RWPE1 (cell line): ENCODE results near the gene BUB1.

Source experiments
- CTCF ChIA-PET: fragments of 350-600 bp; sonication (Branson Sonifier 250); formaldehyde crosslinking; extraction: SDS; loops from one replicate; lab custom pipeline; 2021; lab: Yijun Ruan, JAX
- POLR2A ChIA-PET: fragments of 400-600 bp; formaldehyde crosslinking; extraction: SDS; loops from one replicate; lab custom pipeline; 2020; ENCODE audit warnings: antibody characterized with exemption; ENCODE audit not compliant: low non-redundant PET; lab: Yijun Ruan, JAX
- DNase-seq: peaks from one replicate; pipeline ENCODE4 v3.0.0; 2012; ENCODE audit warnings: low spot score
- H3K27ac ChIP-seq: fragments of 450-650 bp; 2 replicates; pipeline ENCODE4 v1.5.1; 2017
- TF ChIP-seq, protein P1 (sequence below): fragments of 450-650 bp; conservative IDR thresholded peaks from 2 replicates; pipeline ENCODE4 v1.5.1; 2017; ENCODE audit warnings: low read depth, mild to moderate bottlenecking

Gene BUB1

DNA sequence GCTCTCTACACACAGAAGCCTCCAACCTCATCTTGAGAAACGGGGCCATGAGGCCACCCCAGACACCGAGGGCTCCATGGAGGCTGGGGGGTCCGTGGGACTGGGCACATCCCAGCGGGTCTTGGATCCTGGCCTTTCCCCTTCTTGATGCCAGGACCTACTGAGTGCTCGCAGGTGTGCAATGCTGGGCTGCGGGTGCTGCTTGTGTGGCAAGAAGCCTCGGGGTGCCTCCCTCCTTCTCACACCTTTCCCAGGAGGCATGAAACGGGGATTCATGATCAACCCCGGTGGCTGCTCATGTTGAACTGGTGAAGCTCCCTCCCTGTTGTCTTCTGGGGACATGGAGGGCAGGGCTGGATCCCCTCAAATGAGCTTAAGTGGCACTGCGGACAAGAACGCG, 2.0 kb upstream of the BUB1 start:
- ChIA-PET CTCF (interaction anchor here (0.7 kb wide), 1 partner anchor 22 kb away, joined by 6 read pairs; no protein-coding TSS in a partner anchor), POLR2A (no interaction called here)
- no peak overlapping the region for H3K27ac ChIP-seq
- TF ChIP-seq, protein P1, sequence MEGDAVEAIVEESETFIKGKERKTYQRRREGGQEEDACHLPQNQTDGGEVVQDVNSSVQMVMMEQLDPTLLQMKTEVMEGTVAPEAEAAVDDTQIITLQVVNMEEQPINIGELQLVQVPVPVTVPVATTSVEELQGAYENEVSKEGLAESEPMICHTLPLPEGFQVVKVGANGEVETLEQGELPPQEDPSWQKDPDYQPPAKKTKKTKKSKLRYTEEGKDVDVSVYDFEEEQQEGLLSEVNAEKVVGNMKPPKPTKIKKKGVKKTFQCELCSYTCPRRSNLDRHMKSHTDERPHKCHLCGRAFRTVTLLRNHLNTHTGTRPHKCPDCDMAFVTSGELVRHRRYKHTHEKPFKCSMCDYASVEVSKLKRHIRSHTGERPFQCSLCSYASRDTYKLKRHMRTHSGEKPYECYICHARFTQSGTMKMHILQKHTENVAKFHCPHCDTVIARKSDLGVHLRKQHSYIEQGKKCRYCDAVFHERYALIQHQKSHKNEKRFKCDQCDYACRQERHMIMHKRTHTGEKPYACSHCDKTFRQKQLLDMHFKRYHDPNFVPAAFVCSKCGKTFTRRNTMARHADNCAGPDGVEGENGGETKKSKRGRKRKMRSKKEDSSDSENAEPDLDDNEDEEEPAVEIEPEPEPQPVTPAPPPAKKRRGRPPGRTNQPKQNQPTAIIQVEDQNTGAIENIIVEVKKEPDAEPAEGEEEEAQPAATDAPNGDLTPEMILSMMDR, result no peak
- no peak for DNase-seq

DNA sequence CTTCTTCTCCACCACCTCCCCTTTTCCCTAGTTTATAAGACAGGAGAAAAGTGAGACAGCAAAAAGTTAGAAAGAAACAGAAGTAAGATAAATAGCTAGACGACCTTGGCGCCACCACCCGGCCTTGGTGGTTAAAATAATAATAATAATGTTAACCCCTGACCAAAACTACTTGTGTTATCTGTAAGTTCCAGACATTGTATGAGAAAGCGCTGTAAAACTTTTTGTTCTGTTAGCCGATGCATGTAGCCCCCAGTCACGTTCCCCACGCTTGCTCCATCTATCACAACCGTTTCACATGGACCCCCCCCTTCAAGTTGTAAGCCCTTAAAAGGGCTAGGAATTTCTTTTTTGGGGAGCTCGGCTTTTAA, 1.5 kb upstream of the BUB1 start:
- no peak overlapping the region for H3K27ac ChIP-seq
- CTCF ChIA-PET, result interaction anchor here (0.7 kb wide), 1 partner anchor 23 kb away, joined by 6 read pairs; no protein-coding TSS in a partner anchor
- DNase-seq, result no peak
- TF ChIP-seq, protein P1, result no peak
- POLR2A ChIA-PET, result no interaction called here

DNA sequence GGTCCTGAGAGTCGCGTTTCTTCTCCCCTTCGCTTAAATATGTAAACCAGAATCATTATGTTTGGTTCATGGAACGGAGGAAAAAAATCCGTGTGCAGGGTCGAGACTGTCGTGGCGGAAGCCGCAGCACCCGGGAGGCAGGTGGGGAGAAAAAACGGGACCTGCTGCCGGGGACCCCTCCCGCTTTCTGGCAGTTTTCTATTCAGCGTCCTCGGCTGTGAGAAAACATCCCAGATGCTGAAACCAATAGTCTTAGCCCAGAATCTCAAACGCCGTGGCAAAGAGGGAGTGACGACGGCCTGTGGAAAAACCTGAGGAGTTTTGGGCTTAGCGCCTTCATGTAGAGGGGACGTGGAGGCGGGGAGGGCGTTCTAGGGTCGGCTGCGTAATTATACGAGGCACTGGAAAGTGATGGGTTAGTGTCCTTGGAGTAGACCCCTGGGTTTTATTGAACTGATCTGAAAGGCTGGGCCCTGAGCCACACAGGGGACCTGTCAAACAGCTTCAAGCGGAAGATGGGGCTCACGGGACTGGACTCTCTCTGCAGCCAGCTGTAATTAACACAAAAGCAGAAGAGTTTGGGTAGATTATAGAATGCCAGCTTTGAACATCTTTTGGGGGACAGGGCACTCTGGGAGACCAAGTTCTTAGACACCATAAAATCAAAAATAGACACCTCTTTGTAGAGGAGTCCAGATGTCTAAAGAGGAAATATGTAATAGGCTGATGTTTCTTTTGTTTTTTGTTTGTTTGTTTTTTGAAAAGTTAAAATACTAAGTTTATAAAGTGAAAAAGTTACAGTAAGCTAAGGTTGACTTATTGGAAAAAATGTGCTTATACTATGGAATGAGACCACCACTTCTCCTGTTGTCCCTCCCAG, 834 bp upstream of the BUB1 start:
- CTCF ChIA-PET, result no interaction called here

GRCh38 chr2:110677080-110677479, 783 bp downstream of the BUB1 start:
- H3K27ac ChIP-seq, result no peak overlapping the region
- no peak for DNase-seq
- TF ChIP-seq, protein P1, result no peak
- ChIA-PET CTCF (interaction anchor here (0.7 to 0.9 kb wide), 2 partner anchors 70 to 173 kb away, joined by 3 read pairs; no protein-coding TSS in a partner anchor), POLR2A (no interaction called here)

More for the DNA sequence above, 834 bp upstream of the BUB1 start:
- POLR2A ChIA-PET, result no interaction called here
- peak overlapping the region; percentile 91 for H3K27ac ChIP-seq
- TF ChIP-seq, protein P1, result no peak
- DNase-seq, result peak; percentile 34

GRCh38 chr2:110675679-110676078, 2.2 kb downstream of the BUB1 start:
- POLR2A ChIA-PET, result interaction anchor here (0.6 kb wide), 1 partner anchor 322 kb away, joined by 3 read pairs; no protein-coding TSS in a partner anchor
- TF ChIP-seq, protein P1, result no peak
- CTCF ChIA-PET, result no interaction called here
- no peak overlapping the region for H3K27ac ChIP-seq
- no peak for DNase-seq

DNA sequence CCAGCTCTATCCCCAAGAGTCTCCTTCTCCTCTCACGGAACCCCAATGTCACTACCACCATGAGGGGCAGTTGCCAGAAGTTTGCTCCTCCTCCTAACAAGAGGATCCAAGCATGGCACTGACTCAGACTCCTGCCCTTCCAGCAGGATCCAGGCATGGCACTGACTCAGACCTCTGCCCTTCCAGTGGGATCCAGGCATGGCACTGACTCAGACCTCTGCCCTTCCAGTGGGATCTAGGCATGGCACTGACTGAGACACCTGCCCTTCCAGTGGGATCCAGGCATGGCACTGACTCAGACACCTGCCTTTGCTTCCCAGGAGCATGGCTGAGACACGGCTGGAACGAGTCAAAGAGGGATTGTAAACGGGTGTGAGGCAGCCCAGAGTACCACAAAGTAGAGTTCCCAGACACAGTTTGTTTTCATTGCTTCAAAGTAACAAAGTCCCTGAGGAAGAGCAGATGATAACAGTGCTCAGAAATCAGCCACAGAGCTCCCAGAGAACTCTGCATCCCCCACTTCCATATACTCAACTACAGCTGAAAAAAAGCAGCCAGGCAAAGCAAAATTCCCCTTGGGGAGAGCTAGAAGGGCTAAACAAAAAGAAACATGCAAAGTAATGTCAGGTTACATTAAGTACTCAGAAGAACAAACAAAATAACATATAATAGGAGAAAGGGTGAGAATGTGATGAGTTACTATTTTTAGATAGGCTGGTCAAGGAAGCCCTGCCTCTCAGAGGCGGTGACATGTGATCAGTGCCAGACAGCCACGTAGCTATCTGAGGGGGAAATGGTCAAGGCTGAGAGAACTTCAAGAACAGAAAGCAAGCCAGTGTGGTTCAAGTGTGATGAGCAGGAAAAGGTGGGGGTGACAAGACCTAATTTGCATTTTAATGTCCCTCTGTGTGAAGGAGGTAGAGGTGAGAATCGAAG, 3.0 kb downstream of the BUB1 start:
- peak; percentile 38 for DNase-seq

More for the DNA sequence above, 3.0 kb downstream of the BUB1 start:
- TF ChIP-seq, protein P1, result no peak
- POLR2A ChIA-PET, result no interaction called here
- CTCF ChIA-PET, result interaction anchor here (0.7 kb wide), 1 partner anchor 9 kb away, joined by 5 read pairs; no protein-coding TSS in a partner anchor
- H3K27ac ChIP-seq, result peak overlapping the region; percentile 53
